Memory B cell (primary cell): ENCODE measurements around the gene TMEM63C.

Experiments
- ATAC-seq: fragments of 150-1000 bp; cut with Tn5 transposase; 2 replicates; pipeline ENCODE4 v1.10.0; 2021; ENCODE audit warnings: low read depth, mild to moderate bottlenecking, moderate library complexity
- DNase-seq, 2 donors: peaks; one replicate each; pipeline ENCODE4 v3.0.0; 2022; ENCODE audit warnings: low spot score in 2 of 2
- H3K27ac Mint-ChIP-seq: one replicate; pipeline ENCODE4 v1.8.0; 2022; ENCODE audit warnings: mild to moderate bottlenecking, moderate library complexity, mixed read lengths
- H3K27me3 Mint-ChIP-seq: one replicate; pipeline ENCODE4 v1.8.0; 2022; ENCODE audit warnings: mixed read lengths
- H3K36me3 Mint-ChIP-seq: one replicate; pipeline ENCODE4 v1.8.0; 2022; ENCODE audit warnings: mild to moderate bottlenecking, mixed read lengths
- H3K4me1 Mint-ChIP-seq: one replicate; pipeline ENCODE4 v1.8.0; 2022; ENCODE audit warnings: mixed read lengths
- H3K4me3 Mint-ChIP-seq: one replicate; pipeline ENCODE4 v1.8.0; 2022; ENCODE audit warnings: mild to moderate bottlenecking, moderate library complexity, mixed read lengths
- H3K9me3 Mint-ChIP-seq: one replicate; pipeline ENCODE4 v1.8.0; 2022; ENCODE audit warnings: mixed read lengths

Gene TMEM63C

DNA sequence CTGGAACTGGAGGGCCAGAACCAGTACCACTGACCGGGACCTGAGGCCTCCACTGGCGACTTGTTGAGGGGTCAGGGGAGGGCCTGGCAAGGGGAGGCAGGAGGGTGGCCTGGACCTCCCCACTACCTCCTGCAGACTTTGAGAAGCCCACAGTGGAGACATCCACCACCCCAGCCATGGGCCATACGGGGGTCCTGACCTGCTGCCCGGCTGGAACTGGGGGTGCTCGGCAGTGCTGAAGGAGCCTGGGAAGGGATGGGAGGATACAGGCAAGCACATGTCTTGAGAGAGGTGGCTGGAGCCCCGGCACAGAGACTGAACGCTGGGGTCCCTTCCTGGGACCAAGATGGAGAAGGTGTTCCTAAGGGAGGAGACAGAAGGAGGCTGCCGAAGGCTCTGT lies 75.1 kb downstream of the TMEM63C start:
- H3K36me3 Mint-ChIP-seq: no peaks in the 10 kb centered on the region
- no peak overlapping the region for H3K27ac Mint-ChIP-seq
- DNase-seq (no peak), ATAC-seq (no peak)
- H3K4me1 Mint-ChIP-seq: no peaks in the 10 kb centered on the region
- H3K4me3 Mint-ChIP-seq: no peak overlapping the region
- H3K9me3 Mint-ChIP-seq: no peaks in the 10 kb centered on the region
- peaks cover 10% of the 10 kb centered on the region for H3K27me3 Mint-ChIP-seq

DNA sequence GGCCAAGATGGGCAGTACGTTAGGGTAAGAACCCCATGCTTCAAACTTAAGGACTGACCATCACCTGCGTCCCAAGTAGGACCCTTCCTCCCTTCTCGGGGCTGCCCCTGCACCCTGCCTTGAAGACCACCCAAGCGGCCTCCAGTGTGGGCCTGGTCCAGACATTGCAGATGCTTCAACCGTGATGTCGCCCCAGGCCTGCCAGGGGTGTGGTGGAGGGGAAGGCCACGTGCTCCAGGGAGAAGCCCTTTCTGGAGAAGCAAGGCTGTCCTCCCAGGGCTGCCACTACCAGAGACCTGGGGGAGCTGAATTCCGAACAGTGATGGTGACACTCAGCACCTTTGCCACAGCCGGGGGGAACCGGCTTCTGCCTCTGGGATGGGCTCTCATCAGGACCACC lies 76.1 kb downstream of the TMEM63C start:
- Mint-ChIP-seq H3K27me3 (peaks cover 10% of the 10 kb centered on the region), H3K27ac (no peak overlapping the region), H3K4me3 (no peak overlapping the region), H3K9me3 (no peaks in the 10 kb centered on the region), H3K4me1 (no peaks in the 10 kb centered on the region), H3K36me3 (no peaks in the 10 kb centered on the region)
- ATAC-seq: no peak
- no peak for DNase-seq

DNA sequence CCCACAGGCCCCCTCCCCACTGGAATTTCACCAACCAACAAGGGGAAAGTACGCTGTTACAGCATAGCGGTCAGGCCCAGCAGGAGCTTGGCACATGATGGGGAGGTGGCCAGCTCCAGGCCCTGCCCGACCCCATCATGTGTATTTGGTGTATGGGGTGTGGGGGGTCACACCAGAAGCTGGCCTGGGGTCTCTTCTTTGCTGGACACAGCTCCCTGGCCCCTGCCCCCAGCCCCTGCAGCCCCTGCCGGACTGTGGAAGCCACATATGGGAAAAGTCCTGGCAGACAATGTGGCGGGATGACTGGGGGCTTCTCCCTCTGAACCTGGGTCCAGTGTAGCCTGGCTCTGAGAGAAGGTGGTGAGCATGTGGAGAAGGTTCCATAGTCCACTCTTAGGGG lies 77.0 kb downstream of the TMEM63C start:
- ATAC-seq (no peak), DNase-seq (no peak)
- no peaks in the 10 kb centered on the region for H3K36me3 Mint-ChIP-seq
- peaks cover 10% of the 10 kb centered on the region for H3K27me3 Mint-ChIP-seq
- no peak overlapping the region for H3K27ac Mint-ChIP-seq
- H3K9me3 Mint-ChIP-seq: no peaks in the 10 kb centered on the region
- H3K4me1 Mint-ChIP-seq: no peaks in the 10 kb centered on the region
- H3K4me3 Mint-ChIP-seq: no peak overlapping the region

DNA sequence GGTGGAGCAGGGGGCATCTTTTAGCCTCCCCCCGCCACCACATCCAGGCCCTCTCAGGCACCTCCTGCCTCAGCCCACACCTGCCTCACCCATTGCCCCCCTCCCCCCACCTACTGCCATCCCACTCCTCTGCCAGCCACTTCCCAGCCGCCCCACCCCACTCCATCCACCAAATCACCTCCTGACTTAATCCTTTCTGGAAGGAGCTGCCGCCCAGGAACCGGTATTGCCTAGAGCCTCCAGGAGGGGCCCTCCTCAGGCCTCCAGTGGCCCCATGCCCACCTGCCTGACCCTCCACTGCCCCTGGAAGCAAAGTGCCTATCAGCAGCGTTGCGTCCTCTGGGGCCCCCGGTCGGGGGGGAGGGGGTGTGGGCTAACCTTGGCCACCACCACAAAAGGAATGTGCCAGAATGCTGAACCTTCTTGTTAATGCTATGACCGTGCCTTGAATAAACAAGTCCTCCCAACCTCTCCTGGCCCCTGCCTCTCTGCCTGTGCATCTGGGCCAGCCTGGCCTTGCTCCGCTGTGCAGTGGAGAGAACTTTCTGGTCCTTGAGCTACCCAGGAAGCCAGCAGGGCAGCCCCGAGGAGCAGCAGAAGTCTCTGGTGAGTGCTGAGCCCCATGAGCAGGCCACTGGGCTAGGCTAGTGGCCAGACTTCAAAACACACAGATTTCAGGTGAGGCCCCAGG lies 77.6 kb downstream of the TMEM63C start:
- ATAC-seq (no peak), DNase-seq (no peak)
- Mint-ChIP-seq H3K9me3 (no peaks in the 10 kb centered on the region), H3K36me3 (no peaks in the 10 kb centered on the region), H3K27me3 (peaks cover 10% of the 10 kb centered on the region), H3K4me3 (no peak overlapping the region), H3K27ac (no peak overlapping the region), H3K4me1 (no peaks in the 10 kb centered on the region)

DNA sequence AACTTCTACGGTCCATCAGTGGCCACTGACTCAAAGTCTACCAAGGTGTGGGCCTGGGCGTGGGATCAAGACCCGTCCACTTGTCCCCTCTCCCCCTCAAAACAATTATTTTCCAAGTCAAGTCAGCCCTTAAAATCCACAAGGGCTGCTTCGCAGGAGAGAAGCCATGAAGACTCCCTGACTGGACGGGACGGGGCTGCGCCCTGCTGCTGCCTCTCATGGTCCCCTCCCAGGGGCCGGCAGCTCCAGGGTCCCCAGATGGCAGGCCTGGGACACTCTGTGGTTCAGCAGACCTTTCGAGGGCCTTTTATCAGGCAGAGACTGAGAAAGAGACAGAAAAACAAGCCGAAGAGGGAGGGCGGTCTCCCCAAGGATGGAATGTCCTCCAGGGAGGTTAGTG lies 78.6 kb downstream of the TMEM63C start:
- H3K9me3 Mint-ChIP-seq: no peaks in the 10 kb centered on the region
- no peak overlapping the region for H3K4me3 Mint-ChIP-seq
- H3K36me3 Mint-ChIP-seq: no peaks in the 10 kb centered on the region
- no peak overlapping the region for H3K27ac Mint-ChIP-seq
- no peak for DNase-seq
- ATAC-seq: no peak
- peaks cover 10% of the 10 kb centered on the region for H3K27me3 Mint-ChIP-seq
- H3K4me1 Mint-ChIP-seq: peaks cover 5% of the 10 kb centered on the region

DNA sequence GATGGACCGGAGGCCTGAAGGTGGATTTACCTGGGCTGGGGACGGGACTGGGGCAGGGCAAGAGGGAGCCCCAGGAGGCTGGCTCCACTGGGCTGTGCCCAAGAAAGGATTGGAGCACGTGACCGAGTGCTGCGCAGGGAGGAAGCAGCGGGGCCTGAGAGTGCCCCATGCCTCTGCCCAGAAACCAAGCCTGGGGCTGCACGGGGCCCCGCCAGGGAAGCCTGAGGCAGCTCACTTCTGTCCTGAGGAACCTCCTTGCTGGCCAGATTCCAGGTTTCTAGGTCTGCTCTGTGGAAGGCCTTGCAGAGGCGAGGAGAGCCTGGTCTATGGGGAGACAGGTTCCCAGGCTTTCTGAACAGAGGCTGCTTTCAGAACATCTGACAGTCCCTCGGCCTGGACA lies 79.0 kb downstream of the TMEM63C start:
- Mint-ChIP-seq H3K27ac (no peak overlapping the region), H3K36me3 (no peaks in the 10 kb centered on the region), H3K4me3 (no peak overlapping the region), H3K9me3 (no peaks in the 10 kb centered on the region), H3K27me3 (peaks cover 10% of the 10 kb centered on the region), H3K4me1 (peaks cover 6% of the 10 kb centered on the region)
- DNase-seq: no peak
- peak; percentile 21 for ATAC-seq

- H3K4me3 Mint-ChIP-seq: no peak overlapping the region
- H3K27ac Mint-ChIP-seq: no peak overlapping the region
- DNase-seq (no peak), ATAC-seq (no peak)
- peaks cover 2% of the 10 kb centered on the region for H3K36me3 Mint-ChIP-seq
- H3K27me3 Mint-ChIP-seq: peaks cover 12% of the 10 kb centered on the region
- H3K4me1 Mint-ChIP-seq: peaks cover 6% of the 10 kb centered on the region
- peaks cover 3% of the 10 kb centered on the region for H3K9me3 Mint-ChIP-seq
These were observed 83.0 kb downstream of the TMEM63C start for GRCh38 chr14:77264466-77265186.

- Mint-ChIP-seq H3K4me1 (peaks cover 9% of the 10 kb centered on the region), H3K27me3 (peaks cover 14% of the 10 kb centered on the region), H3K4me3 (no peak overlapping the region), H3K27ac (no peak overlapping the region), H3K9me3 (peaks cover 3% of the 10 kb centered on the region), H3K36me3 (peaks cover 2% of the 10 kb centered on the region)
- ATAC-seq (no peak), DNase-seq (no peak)
These were observed 83.6 kb downstream of the TMEM63C start for GRCh38 chr14:77265187-77265515.

DNA sequence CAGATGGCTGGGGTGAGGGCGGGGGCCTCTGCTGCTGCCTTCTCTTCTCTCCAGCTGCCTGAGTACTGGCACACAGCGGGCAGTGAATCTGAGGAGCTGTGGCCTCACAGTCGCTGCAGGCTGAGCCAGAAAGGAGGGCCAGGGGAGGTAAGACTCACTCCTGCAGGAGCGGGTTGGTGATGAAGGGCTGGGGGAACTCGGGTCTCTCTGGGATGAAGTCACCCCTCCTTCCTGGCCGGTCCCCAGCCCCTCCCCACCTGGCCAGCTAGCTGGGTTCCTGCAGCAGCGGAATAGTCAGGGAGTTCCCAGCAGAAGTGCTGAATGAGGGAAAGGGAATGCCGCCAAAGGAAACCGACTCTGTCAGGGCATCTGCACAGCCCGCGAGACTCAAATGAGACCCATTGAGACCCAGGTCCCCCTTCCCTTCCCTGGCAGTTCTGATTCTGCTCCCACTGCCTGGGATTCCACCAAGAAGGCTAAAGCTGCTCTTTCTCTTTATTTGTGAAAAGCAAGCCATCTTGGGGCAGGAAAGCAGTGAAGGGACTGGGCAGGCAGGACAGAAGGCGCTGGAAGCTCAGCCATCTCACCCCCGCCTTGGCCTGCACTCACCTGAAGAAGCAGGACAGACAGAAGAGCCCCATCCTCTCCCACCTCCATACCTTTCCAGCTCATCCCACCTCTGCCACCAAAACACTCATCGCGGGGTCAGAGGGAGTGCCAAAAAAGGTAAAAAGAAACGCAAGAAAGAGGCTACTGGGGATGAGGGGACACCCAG lies 84.2 kb downstream of the TMEM63C start:
- Mint-ChIP-seq H3K27me3 (peaks cover 14% of the 10 kb centered on the region), H3K27ac (no peak overlapping the region), H3K9me3 (peaks cover 3% of the 10 kb centered on the region), H3K4me3 (no peak overlapping the region), H3K4me1 (peaks cover 9% of the 10 kb centered on the region), H3K36me3 (peaks cover 2% of the 10 kb centered on the region)
- no peak for ATAC-seq
- DNase-seq: no peak

DNA sequence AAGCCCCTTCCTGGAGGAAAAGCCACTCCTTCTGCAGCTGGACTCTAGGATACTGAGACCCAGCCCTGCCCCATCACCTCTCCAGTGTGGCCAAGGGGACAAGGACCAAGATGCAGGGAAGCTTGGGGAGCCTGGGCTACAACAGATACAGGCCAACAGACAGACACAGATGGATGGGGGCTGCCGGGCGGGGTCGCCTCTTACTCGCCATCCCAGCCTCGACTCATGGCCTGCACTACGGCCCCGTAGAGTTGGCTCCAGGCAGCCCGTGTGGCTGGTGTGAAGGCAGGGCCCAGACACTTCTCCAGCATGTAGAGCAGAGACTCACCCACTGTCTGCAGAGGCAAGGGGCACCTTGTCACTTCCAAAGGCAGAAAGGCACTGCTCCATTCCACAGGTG lies 84.7 kb downstream of the TMEM63C start:
- Mint-ChIP-seq H3K9me3 (peaks cover 3% of the 10 kb centered on the region), H3K27ac (no peak overlapping the region), H3K36me3 (peaks cover 2% of the 10 kb centered on the region), H3K4me1 (peaks cover 9% of the 10 kb centered on the region), H3K27me3 (peaks cover 11% of the 10 kb centered on the region), H3K4me3 (no peak overlapping the region)
- ATAC-seq (no peak), DNase-seq (no peak)

GRCh38 chr14:77267937-77268699 lies 86.5 kb downstream of the TMEM63C start:
- no peak for DNase-seq
- Mint-ChIP-seq H3K4me1 (peaks cover 9% of the 10 kb centered on the region), H3K4me3 (no peak overlapping the region), H3K9me3 (peaks cover 3% of the 10 kb centered on the region), H3K27ac (no peak overlapping the region), H3K27me3 (peaks cover 20% of the 10 kb centered on the region), H3K36me3 (peaks cover 2% of the 10 kb centered on the region)
- ATAC-seq: no peak

DNA sequence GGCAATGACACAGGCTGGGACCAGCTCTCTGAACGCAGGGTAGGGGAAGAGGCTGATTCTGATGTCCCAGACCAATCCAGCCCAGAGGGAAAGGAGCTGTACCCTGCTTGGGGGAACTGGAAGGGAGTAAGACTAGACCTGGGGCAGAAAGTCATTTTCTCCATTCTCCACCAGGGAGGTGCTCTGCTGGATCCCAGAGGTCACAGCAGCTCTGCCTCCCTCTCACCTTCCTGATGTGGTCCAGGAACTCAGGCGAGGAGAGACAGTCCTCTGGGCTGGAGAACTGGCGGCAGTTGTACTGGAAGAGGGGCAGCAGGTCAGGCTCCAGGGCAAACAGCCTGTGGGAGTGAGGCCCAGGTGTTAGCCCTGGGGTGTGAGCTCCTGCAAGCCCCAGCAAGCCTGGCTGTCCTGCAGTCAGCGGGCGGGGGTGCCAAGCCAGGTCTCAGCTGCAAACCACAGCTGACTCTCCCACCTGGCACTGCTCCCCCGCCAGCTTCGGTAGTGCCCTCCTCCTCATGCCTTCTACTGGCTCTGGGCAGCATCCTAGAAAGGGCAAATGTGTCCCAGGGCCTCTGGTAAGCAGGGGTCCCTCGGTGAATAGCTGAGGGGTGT lies 87.5 kb downstream of the TMEM63C start:
- no peak for DNase-seq
- no peak overlapping the region for H3K27ac Mint-ChIP-seq
- ATAC-seq: no peak
- peaks cover 20% of the 10 kb centered on the region for H3K27me3 Mint-ChIP-seq
- peaks cover 2% of the 10 kb centered on the region for H3K36me3 Mint-ChIP-seq
- H3K9me3 Mint-ChIP-seq: peaks cover 3% of the 10 kb centered on the region
- H3K4me1 Mint-ChIP-seq: peaks cover 9% of the 10 kb centered on the region
- H3K4me3 Mint-ChIP-seq: no peak overlapping the region

GRCh38 chr14:77270361-77271112 lies 88.9 kb downstream of the TMEM63C start:
- Mint-ChIP-seq H3K36me3 (peaks cover 2% of the 10 kb centered on the region), H3K4me3 (no peak overlapping the region), H3K27ac (no peak overlapping the region), H3K9me3 (peaks cover 3% of the 10 kb centered on the region), H3K4me1 (peaks cover 3% of the 10 kb centered on the region), H3K27me3 (peaks cover 20% of the 10 kb centered on the region)
- no peak for ATAC-seq
- DNase-seq: no peak
